IMR-90 (cell line): ENCODE data around the gene SRSF4. TPM values are rescaled to one million over a fixed set of nuclear protein-coding genes. Genes with fewer than 3 reads are reported as not detected.

Experiments
- ATAC-seq: fragments of 200-7000 bp; cut with Tn5 transposase; 2 replicates; pipeline ENCODE4 v1.9.1; 2020; ENCODE audit warnings: low read depth, mild to moderate bottlenecking, moderate library complexity
- BruUV-seq: library from RNA; stranded (reverse); fragments of 400-500 nt; replicated peaks from 2 replicates; lab custom pipeline; 2021; lab: Mats Ljungman, UMichigan
- CTCF ChIA-PET: fragments of 300-600 bp; formaldehyde crosslinking; extraction: SDS; loops from one replicate; lab custom pipeline; 2021; ENCODE audit warnings: antibody characterized with exemption; lab: Yijun Ruan, JAX
- POLR2A ChIA-PET: fragments of 300-600 bp; sonication (Branson Sonifier 250); formaldehyde crosslinking; loops from one replicate; lab custom pipeline; 2022; ENCODE audit warnings: antibody characterized with exemption; ENCODE audit not compliant: unreplicated experiment; lab: Charles Lee
- DNase-seq: peaks from one replicate; pipeline ENCODE4 v3.0.0; 2013
- H2AFZ ChIP-seq: replicated peaks from 2 replicates; pipeline ENCODE3; 2013; ENCODE audit warnings: low read length, mild to moderate bottlenecking; ENCODE audit not compliant: poor library complexity
- H2AK5ac ChIP-seq: 2 replicates; pipeline ENCODE4 v1.6.1; 2013; ENCODE audit warnings: low read depth, low read length, inconsistent platforms
- H2AK9ac ChIP-seq: replicated peaks from 2 replicates; pipeline ENCODE3; 2013; ENCODE audit warnings: mild to moderate bottlenecking, low read depth, low read length, moderate library complexity; ENCODE audit not compliant: poor library complexity
- H2BK120ac ChIP-seq: 2 replicates; pipeline ENCODE4 v1.6.1; 2013; ENCODE audit warnings: low read depth, low read length, inconsistent platforms
- H2BK15ac ChIP-seq: 3 replicates; pipeline ENCODE4 v1.6.1; 2013; ENCODE audit warnings: low read depth, low read length, inconsistent platforms
- H2BK20ac ChIP-seq: 2 replicates; pipeline ENCODE4 v1.6.1; 2013; ENCODE audit warnings: low read depth, mild to moderate bottlenecking, inconsistent platforms, low read length, moderate library complexity
- H2BK5ac ChIP-seq: 2 replicates; pipeline ENCODE4 v1.6.1; 2013; ENCODE audit warnings: mild to moderate bottlenecking, low read depth, low read length, inconsistent platforms; ENCODE audit not compliant: poor library complexity, severe bottlenecking
- H3K14ac ChIP-seq: replicated peaks from 2 replicates; pipeline ENCODE4 v1.6.1; 2013; ENCODE audit warnings: low read depth, low read length, inconsistent platforms
- H3K18ac ChIP-seq: 2 replicates; pipeline ENCODE4 v1.6.1; 2013; ENCODE audit warnings: low read depth, low read length, control low read depth
- H3K23ac ChIP-seq: 2 replicates; pipeline ENCODE4 v1.6.1; 2013; ENCODE audit warnings: low read depth, low read length, inconsistent platforms
- H3K27ac ChIP-seq: 2 replicates; pipeline ENCODE4 v1.5.1; 2013; ENCODE audit warnings: mild to moderate bottlenecking, control low read depth, low read length; ENCODE audit not compliant: insufficient read depth
- H3K27me3 ChIP-seq: 2 replicates; pipeline ENCODE4 v1.6.1; 2013; ENCODE audit warnings: low read length; ENCODE audit not compliant: control insufficient read depth, insufficient read depth
- H3K36me3 ChIP-seq: 2 replicates; pipeline ENCODE4 v1.6.1; 2013; ENCODE audit warnings: low read length, mixed read lengths; ENCODE audit not compliant: control insufficient read depth, insufficient read depth
- H3K4ac ChIP-seq: 2 replicates; pipeline ENCODE4 v1.6.1; 2013; ENCODE audit warnings: low read depth, low read length, inconsistent platforms
- H3K4me1 ChIP-seq: 2 replicates; pipeline ENCODE4 v1.6.1; 2013; ENCODE audit warnings: low read length, mixed read lengths; ENCODE audit not compliant: control insufficient read depth, insufficient read depth
- H3K4me2 ChIP-seq: 2 replicates; pipeline ENCODE4 v1.6.1; 2013; ENCODE audit warnings: low read depth, mild to moderate bottlenecking, control low read depth, low read length, moderate library complexity
- H3K4me3 ChIP-seq: 2 replicates; pipeline ENCODE4 v1.5.1; 2013; ENCODE audit warnings: low read depth, mild to moderate bottlenecking, control low read depth, low read length, moderate library complexity; ENCODE audit not compliant: insufficient read depth
- H3K56ac ChIP-seq: 2 replicates; pipeline ENCODE4 v1.6.1; 2013; ENCODE audit warnings: low read length, inconsistent platforms; ENCODE audit not compliant: insufficient read depth; ENCODE audit errors: extremely low read depth
- H3K79me1 ChIP-seq, 2 experiments: 2 replicates each; pipeline ENCODE4 v1.6.1; 2013; ENCODE audit warnings: low read length in 2 of 2, inconsistent platforms in 1 of 2, low read depth in 1 of 2
- H3K9ac ChIP-seq: 2 replicates; pipeline ENCODE4 v1.6.1; 2013; ENCODE audit warnings: low read depth, low read length, control low read depth
- H3K9me1 ChIP-seq: 2 replicates; pipeline ENCODE4 v1.6.1; 2013; ENCODE audit warnings: low read length, inconsistent platforms; ENCODE audit not compliant: insufficient read depth
- H3K9me3 ChIP-seq: 2 replicates; pipeline ENCODE4 v1.6.1; 2013; ENCODE audit warnings: low read length; ENCODE audit not compliant: control insufficient read depth, insufficient read depth
- H4K20me1 ChIP-seq: 2 replicates; pipeline ENCODE4 v1.6.1; 2013; ENCODE audit warnings: low read length, inconsistent platforms; ENCODE audit not compliant: insufficient read depth
- H4K5ac ChIP-seq: 2 replicates; pipeline ENCODE4 v1.6.1; 2013; ENCODE audit warnings: mild to moderate bottlenecking, low read depth, low read length, control low read depth
- H4K8ac ChIP-seq, 2 experiments: 2 replicates each; pipeline ENCODE4 v1.6.1; 2013; ENCODE audit warnings: low read depth in 2 of 2, low read length in 2 of 2, control low read depth in 1 of 2, inconsistent platforms in 1 of 2
- H4K91ac ChIP-seq: 2 replicates; pipeline ENCODE4 v1.6.1; 2013; ENCODE audit warnings: low read depth, low read length, inconsistent platforms; ENCODE audit not compliant: insufficient read depth
- CEBPB ChIP-seq: IDR thresholded peaks from 2 replicates; pipeline ENCODE4 v1.6.1; 2012; ENCODE audit warnings: low read depth, low read length, improper control_type of control experiment
- CHD1 ChIP-seq: IDR thresholded peaks from 2 replicates; pipeline ENCODE4 v1.6.1; 2012; ENCODE audit warnings: low read depth, low read length, improper control_type of control experiment
- CTCF ChIP-seq: conservative IDR thresholded peaks from 2 replicates; pipeline ENCODE4 v1.5.1; 2012; ENCODE audit warnings: mild to moderate bottlenecking, low read depth, low read length, improper control_type of control experiment
- FOS ChIP-seq: fragments of 150-350 bp; IDR thresholded peaks from 2 replicates; pipeline ENCODE4 v1.6.1; 2016; ENCODE audit warnings: low read depth, low read length
- MAFK ChIP-seq: IDR thresholded peaks from 2 replicates; pipeline ENCODE4 v1.6.1; 2012; ENCODE audit warnings: low read depth, low read length, improper control_type of control experiment
- MAZ ChIP-seq: IDR thresholded peaks from 2 replicates; pipeline ENCODE4 v1.6.1; 2012; ENCODE audit warnings: low read depth, mild to moderate bottlenecking, low read length, improper control_type of control experiment, moderate library complexity, borderline replicate concordance
- MXI1 ChIP-seq: IDR thresholded peaks from 2 replicates; pipeline ENCODE4 v1.6.1; 2012; ENCODE audit warnings: low read depth, mild to moderate bottlenecking, low read length, moderate library complexity, borderline replicate concordance
- NFE2L2 ChIP-seq: fragments of 150-350 bp; IDR thresholded peaks from 2 replicates; pipeline ENCODE4 v1.6.1; 2016; ENCODE audit warnings: low read depth, mild to moderate bottlenecking, low read length
- POLR2A ChIP-seq: IDR thresholded peaks from 2 replicates; pipeline ENCODE4 v1.6.1; 2012; ENCODE audit warnings: mild to moderate bottlenecking, low read depth, low read length
- RAD21 ChIP-seq: IDR thresholded peaks from 2 replicates; pipeline ENCODE4 v1.6.1; 2012; ENCODE audit warnings: low read length, improper control_type of control experiment
- RCOR1 ChIP-seq: IDR thresholded peaks from 2 replicates; pipeline ENCODE4 v1.6.1; 2012; ENCODE audit warnings: mild to moderate bottlenecking, low read length, improper control_type of control experiment; ENCODE audit not compliant: insufficient replicate concordance
- WGBS, 2 experiments: methylation state at CpG; one replicate each; pipeline versions ENCODE4 v1.1.5 to v1.1.7; 2013; ENCODE audit warnings: missing lambda C conversion rate in 2 of 2; ENCODE audit not compliant: insufficient read length in 1 of 2; ENCODE audit errors: extremely low coverage in 2 of 2; 5-methylcytosine and 5-hydroxymethylcytosine counted together
- dilution Hi-C: fragments of 300-500 bp; cut with HindIII; formaldehyde crosslinking; loops from one replicate; pipeline ENCODE4 v1.14.3; 2018; ENCODE audit warnings: low sequenced_read_pairs; ENCODE audit not compliant: unreplicated experiment
- in situ Hi-C: fragments of 300-500 bp; cut with MboI; formaldehyde crosslinking; loops from 3 replicates; pipeline ENCODE4 v1.14.3; 2019; ENCODE audit warnings: low sequenced_read_pairs, inconsistent platforms, mixed read lengths
- intact Hi-C: fragments of 100-400 bp; cut with micrococcal nuclease; formaldehyde crosslinking; loops from 2 replicates; pipeline ENCODE4 v1.10.0; 2022
- polyA plus RNA-seq, 3 experiments: library from polyadenylated mRNA; depleted of rRNA; stranded (reverse); fragments of >200 nt; gene quantifications; 2 replicates each; pipeline ENCODE4 v1.2.3, GENCODE V29; 2012; ENCODE audit warnings: low replicate concordance in 1 of 3
- total RNA-seq: library from RNA; depleted of rRNA; stranded (reverse); fragments of >200 nt; gene quantifications from 2 replicates; pipeline ENCODE4 v1.2.3, GENCODE V29; 2012
- TF ChIP-seq, protein P1 (sequence below): fragments of 150-350 bp; IDR thresholded peaks from 2 replicates; pipeline ENCODE4 v1.6.1; 2016; ENCODE audit warnings: low read depth, mild to moderate bottlenecking, low read length, moderate library complexity, borderline replicate concordance
- TF ChIP-seq, protein P2 (sequence below): fragments of 150-350 bp; IDR thresholded peaks from 2 replicates; pipeline ENCODE4 v1.6.1; 2017; ENCODE audit warnings: mild to moderate bottlenecking, antibody characterized with exemption, low read length, low read depth

Gene SRSF4
- total and polyA plus RNA-seq, 2 of the 4 experiments (the other 2 are of a cell fraction): 20.8 to 48.5 TPM

DNA sequence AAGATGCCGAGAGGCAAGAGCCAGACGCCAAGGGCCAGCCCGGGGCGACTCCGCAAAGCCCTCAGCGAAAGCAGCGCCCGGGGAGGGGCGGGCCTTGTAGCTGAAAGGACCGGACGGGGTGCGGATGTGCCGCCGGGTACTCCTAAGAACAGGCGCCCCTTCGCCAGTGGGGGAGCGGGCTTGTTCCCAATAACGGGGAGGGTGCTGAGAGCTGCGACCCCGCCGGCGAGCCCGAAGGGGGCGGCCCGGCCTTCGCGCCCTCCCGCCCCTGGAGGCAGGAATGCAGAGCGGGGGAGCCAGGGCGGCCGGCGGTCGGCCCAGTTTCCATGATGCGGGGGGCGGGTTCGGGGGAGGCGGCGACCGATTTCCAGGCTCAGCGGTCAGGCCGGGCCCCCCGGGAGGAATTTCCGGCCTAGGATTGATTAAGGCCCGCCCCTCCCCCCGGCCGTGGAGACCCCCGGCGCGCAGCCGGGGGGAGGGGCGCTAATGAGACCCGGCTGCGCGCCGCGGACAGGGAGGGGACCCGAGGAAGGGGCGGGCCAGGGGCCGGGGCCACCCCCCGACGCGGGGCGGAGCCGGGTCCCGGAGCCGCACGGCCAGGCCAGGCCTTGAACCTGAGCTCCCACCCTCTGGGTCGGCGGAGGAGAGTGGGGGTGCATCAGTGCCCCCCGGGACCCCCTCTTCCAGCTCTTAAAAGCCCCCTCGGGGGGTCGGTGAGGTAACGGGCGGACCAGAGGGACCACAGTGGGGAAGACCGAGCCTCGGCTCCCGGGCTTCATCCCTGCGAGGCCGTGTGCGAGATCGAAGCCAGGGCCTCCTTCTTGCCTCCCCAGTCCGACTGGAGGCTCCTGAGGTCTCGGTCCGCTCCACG, 57.1 kb downstream of the SRSF4 start:
- peaks cover 0 to 13% of the 10 kb centered on the region in 2 experiments; a peak in 1 of 4 replicates for H3K79me1 ChIP-seq
- H3K27me3 ChIP-seq: no peaks in the 10 kb centered on the region
- ChIA-PET CTCF (interaction anchor here (0.5 to 1.0 kb wide), 5 partner anchors 13 to 478 kb away, joined by 3 to 4 read pairs (median 3); no protein-coding TSS in a partner anchor), POLR2A (interaction anchor here (0.8 kb wide), 1 partner anchor 240 kb away, joined by 3 read pairs; no protein-coding TSS in a partner anchor)
- no peaks in the 10 kb centered on the region; the same call in 1 of the 2 replicates for H4K20me1 ChIP-seq
- peak overlapping the region; percentile 54 for H2BK120ac ChIP-seq
- H4K91ac ChIP-seq: peak overlapping the region; percentile 79
- H3K9me3 ChIP-seq: no peaks in the 10 kb centered on the region
- peak overlapping the region; percentile 78 for H3K4ac ChIP-seq
- H3K56ac ChIP-seq: peak overlapping the region; percentile 71
- peak overlapping the region; percentile 75 for H3K9ac ChIP-seq
- DNase-seq (peak; percentile 60), ATAC-seq (peak; percentile 74)
- no peaks in the 10 kb centered on the region; the same call in 1 of the 2 replicates for H3K9me1 ChIP-seq
- 3% methylated on average over 32 of the region's 85 CpGs; no CpG with 5 or more reads in 1 of the 2 experiments for WGBS, 2 experiments
- peak overlapping the region; percentile 22; the same call in 2 of the 3 replicates for H2BK15ac ChIP-seq
- peak overlapping the region; percentile 98 for H2AK9ac ChIP-seq
- H2BK20ac ChIP-seq: no peak overlapping the region
- peak overlapping the region; percentile 60 for H3K14ac ChIP-seq
- intact Hi-C loops (loop anchor here (1.0 to 5.0 kb wide), 4 partner anchors 22 to 242 kb away; no protein-coding TSS in a partner anchor), in situ Hi-C loops (no loop called here), dilution Hi-C loops (no loop called here)
- peak overlapping the region; percentile 54 for H3K4me3 ChIP-seq
- H4K8ac ChIP-seq: peak overlapping the region; percentile 83 to 99
- no TSS peak for BruUV-seq
- H2BK5ac ChIP-seq: peak overlapping the region; percentile 18
- H3K18ac ChIP-seq: peak overlapping the region; percentile 55; the same call in 1 of the 2 replicates
- peak overlapping the region; percentile 76 for H3K23ac ChIP-seq
- H2AK5ac ChIP-seq: peak overlapping the region; percentile 88
- peak overlapping the region; percentile 80 for H4K5ac ChIP-seq
- no peaks in the 10 kb centered on the region for H3K36me3 ChIP-seq
- peaks cover 17% of the 10 kb centered on the region for H3K4me1 ChIP-seq
- H2AFZ ChIP-seq: peak overlapping the region; percentile 97
- H3K4me2 ChIP-seq: peak overlapping the region; percentile 93
- H3K27ac ChIP-seq: peak overlapping the region; percentile 81
- TF ChIP-seq CTCF: peak; percentile 77
- no peak for TF ChIP-seq RAD21
- no peak for TF ChIP-seq RCOR1
- 0 out of 2 replicates have a peak, but pooled peaks have one; percentile 55 for TF ChIP-seq CHD1
- TF ChIP-seq POLR2A: peak; percentile 67; the same call in 1 of the 2 replicates
- no peak for TF ChIP-seq FOS
- TF ChIP-seq, protein P1, sequence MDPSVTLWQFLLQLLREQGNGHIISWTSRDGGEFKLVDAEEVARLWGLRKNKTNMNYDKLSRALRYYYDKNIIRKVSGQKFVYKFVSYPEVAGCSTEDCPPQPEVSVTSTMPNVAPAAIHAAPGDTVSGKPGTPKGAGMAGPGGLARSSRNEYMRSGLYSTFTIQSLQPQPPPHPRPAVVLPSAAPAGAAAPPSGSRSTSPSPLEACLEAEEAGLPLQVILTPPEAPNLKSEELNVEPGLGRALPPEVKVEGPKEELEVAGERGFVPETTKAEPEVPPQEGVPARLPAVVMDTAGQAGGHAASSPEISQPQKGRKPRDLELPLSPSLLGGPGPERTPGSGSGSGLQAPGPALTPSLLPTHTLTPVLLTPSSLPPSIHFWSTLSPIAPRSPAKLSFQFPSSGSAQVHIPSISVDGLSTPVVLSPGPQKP: no peak
- TF ChIP-seq, protein P2, sequence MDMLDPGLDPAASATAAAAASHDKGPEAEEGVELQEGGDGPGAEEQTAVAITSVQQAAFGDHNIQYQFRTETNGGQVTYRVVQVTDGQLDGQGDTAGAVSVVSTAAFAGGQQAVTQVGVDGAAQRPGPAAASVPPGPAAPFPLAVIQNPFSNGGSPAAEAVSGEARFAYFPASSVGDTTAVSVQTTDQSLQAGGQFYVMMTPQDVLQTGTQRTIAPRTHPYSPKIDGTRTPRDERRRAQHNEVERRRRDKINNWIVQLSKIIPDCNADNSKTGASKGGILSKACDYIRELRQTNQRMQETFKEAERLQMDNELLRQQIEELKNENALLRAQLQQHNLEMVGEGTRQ: no peak
- no peak for TF ChIP-seq MAFK
- TF ChIP-seq MAZ: peak; percentile 86
- no peak for TF ChIP-seq MXI1
- TF ChIP-seq NFE2L2: no peak
- TF ChIP-seq CEBPB: no peak
